Motor neuron (in vitro differentiated cells): ENCODE results near the gene F13B. TPM values are rescaled to one million over a fixed set of nuclear protein-coding genes. Genes with fewer than 3 reads are reported as not detected.
"Not testable (repeated sequence)": the region's sequence is repeated elsewhere in the genome, so short reads cannot be mapped to it uniquely, and the experiment has no call there.

Source experiments
- ATAC-seq, 8 experiments: fragments of 200-7000 bp; cut with Tn5 transposase; replicated peaks in 6 of 8; 2 replicates each; pipeline ENCODE4 v1.8.0; 2021; ENCODE audit warnings: mild to moderate bottlenecking in 8 of 8, moderate library complexity in 8 of 8
- H3K27ac ChIP-seq, 2 donors: fragments of 250-450 bp; sonication (Bioruptor Pico); 2 replicates each; pipeline ENCODE4 v1.9.0; 2021; ENCODE audit warnings: antibody characterized with exemption in 2 of 2, mild to moderate bottlenecking in 2 of 2, moderate library complexity in 1 of 2
- H3K4me1 ChIP-seq, 2 donors: fragments of 250-450 bp; sonication (Bioruptor Pico); replicated peaks in 1 of 2; 2 replicates each; pipeline ENCODE4 v1.6.1; 2021; ENCODE audit warnings: antibody characterized with exemption in 2 of 2, mild to moderate bottlenecking in 2 of 2, moderate library complexity in 1 of 2
- H3K4me3 ChIP-seq, 5 donors: fragments of 250-450 bp; sonication (Bioruptor Pico); 2 replicates each; pipeline ENCODE4 v1.9.0; 2021; ENCODE audit warnings: antibody characterized with exemption in 5 of 5, mild to moderate bottlenecking in 5 of 5, moderate library complexity in 4 of 5
- WGBS, 10 experiments: fragments of 450-650 bp; shearing (Covaris generic); methylation state at CpG; one replicate each; pipeline ENCODE4 v1.0.0; 2022; 5-methylcytosine and 5-hydroxymethylcytosine counted together
- in situ Hi-C, 9 experiments: fragments of 400-800 bp; cut with MboI; loops; one replicate each; pipeline ENCODE4 v1.15.0; 2021; ENCODE audit warnings: low sequenced_read_pairs in 9 of 9, low pct_unique_long_range_greater_than_20kb in 2 of 9; ENCODE audit not compliant: unreplicated experiment in 9 of 9
- total RNA-seq, 8 experiments: library from RNA; unstranded; fragments of 300-600 nt; gene quantifications; 2 replicates each; pipeline versions ENCODE4 v1.2.3 to v1.2.4, GENCODE V29; 2022

The F13B gene
- total RNA-seq, 8 experiments from 2014 or later: not detected

- H3K4me1 ChIP-seq, H3K4me3 ChIP-seq, in situ Hi-C loops, H3K27ac ChIP-seq: not testable (repeated sequence)
- peak in 2 of 8 experiments; percentile 44 to 71 for ATAC-seq
- 0 to 91% (median 76%) methylated on average over 3 to 6 of the region's 6 CpGs for WGBS, 10 experiments
Measured at GRCh38 chr1:197034631-197035339, 32.3 kb downstream of the F13B start.

GRCh38 chr1:197029749-197030148, 37.3 kb downstream of the F13B start:
- Histone ChIP-seq H3K4me1 (no peaks in the 10 kb centered on the region), H3K27ac (no peak overlapping the region), H3K4me3 (no peak overlapping the region)
- in situ Hi-C loops: no loop called here
- ATAC-seq: no peak

- WGBS, 10 experiments: 48 to 100% (median 90%) methylated on average over 1 to 6 of the region's 6 CpGs
- no peaks in the 10 kb centered on the region for H3K4me1 ChIP-seq
- H3K27ac ChIP-seq: no peak overlapping the region
- peak in 1 of 8 experiments; percentile 49 for ATAC-seq
- no peak overlapping the region for H3K4me3 ChIP-seq
- in situ Hi-C loops: no loop called here
Measured at GRCh38 chr1:197027359-197027758, 39.7 kb downstream of the F13B start.

GRCh38 chr1:197024460-197024859, 42.6 kb downstream of the F13B start:
- Histone ChIP-seq H3K4me3 (no peak overlapping the region), H3K4me1 (no peaks in the 10 kb centered on the region), H3K27ac (no peak overlapping the region)
- in situ Hi-C loops: no loop called here
- ATAC-seq: peak in 4 of 8 experiments; percentile 10 to 87 (median 52)
- 0 to 100% (median 60%) methylated on average over 1 of the region's 1 CpG; no CpG with 5 or more reads in 1 of the 10 experiments for WGBS, 10 experiments

GRCh38 chr1:197021716-197022115, 45.3 kb downstream of the F13B start:
- no peak for ATAC-seq
- in situ Hi-C loops: no loop called here
- WGBS, 10 experiments: 0 to 64% (median 44%) methylated on average over 2 to 4 of the region's 4 CpGs

GRCh38 chr1:197017558-197018146, 49.4 kb downstream of the F13B start:
- in situ Hi-C loops: no loop called here
- ATAC-seq: no peak
- WGBS, 10 experiments: 0 to 94% (median 89%) methylated on average over 1 to 8 of the region's 8 CpGs
- Histone ChIP-seq H3K4me1 (no peaks in the 10 kb centered on the region), H3K27ac (no peak overlapping the region), H3K4me3 (no peak overlapping the region)

More at GRCh38 chr1:197021716-197022115, 45.3 kb downstream of the F13B start:
- no peak overlapping the region for H3K27ac ChIP-seq
- H3K4me1 ChIP-seq: no peaks in the 10 kb centered on the region
- no peak overlapping the region for H3K4me3 ChIP-seq

GRCh38 chr1:197016751-197017150, 50.3 kb downstream of the F13B start:
- 38 to 100% (median 100%) methylated on average over 1 of the region's 1 CpG; no CpG with 5 or more reads in 1 of the 10 experiments for WGBS, 10 experiments
- no peak overlapping the region for H3K4me3 ChIP-seq
- in situ Hi-C loops: no loop called here
- no peak for ATAC-seq
- H3K4me1 ChIP-seq: no peaks in the 10 kb centered on the region
- no peak overlapping the region for H3K27ac ChIP-seq

- 44 to 92% (median 81%) methylated on average over 2 to 3 of the region's 3 CpGs; no CpG with 5 or more reads in 4 of the 10 experiments for WGBS, 10 experiments
- no peak for ATAC-seq
- H3K4me3 ChIP-seq: no peak overlapping the region
- in situ Hi-C loops: no loop called here
- no peak overlapping the region for H3K27ac ChIP-seq
- H3K4me1 ChIP-seq: no peaks in the 10 kb centered on the region
Measured at GRCh38 chr1:197013234-197013633, 53.8 kb downstream of the F13B start.

- Histone ChIP-seq H3K27ac (no peak overlapping the region), H3K4me3 (no peak overlapping the region), H3K4me1 (no peaks in the 10 kb centered on the region)
- ATAC-seq: no peak
- WGBS, 10 experiments: 0 to 95% (median 78%) methylated on average over 1 of the region's 1 CpG; no CpG with 5 or more reads in 1 of the 10 experiments
- in situ Hi-C loops: no loop called here
Measured at GRCh38 chr1:197011614-197012013, 55.4 kb downstream of the F13B start.

- ATAC-seq: no peak
- Histone ChIP-seq H3K4me3 (no peak overlapping the region), H3K27ac (no peak overlapping the region), H3K4me1 (no peaks in the 10 kb centered on the region)
- in situ Hi-C loops: no loop called here
- WGBS, 10 experiments: 14 to 92% (median 81%) methylated on average over 1 to 6 of the region's 6 CpGs; no CpG with 5 or more reads in 1 of the 10 experiments
Measured at GRCh38 chr1:197008861-197009260, 58.2 kb downstream of the F13B start.

GRCh38 chr1:197003132-197003531, 63.9 kb downstream of the F13B start:
- no peak for ATAC-seq
- H3K4me1 ChIP-seq: no peaks in the 10 kb centered on the region
- in situ Hi-C loops: no loop called here
- no peak overlapping the region for H3K27ac ChIP-seq
- 53 to 88% (median 63%) methylated on average over 2 of the region's 2 CpGs; no CpG with 5 or more reads in 7 of the 10 experiments for WGBS, 10 experiments
- H3K4me3 ChIP-seq: no peak overlapping the region

- 0 to 100% (median 71%) methylated on average over 1 to 2 of the region's 2 CpGs; no CpG with 5 or more reads in 1 of the 10 experiments for WGBS, 10 experiments
- Histone ChIP-seq H3K27ac (no peak overlapping the region), H3K4me1 (no peaks in the 10 kb centered on the region), H3K4me3 (no peak overlapping the region)
- ATAC-seq: no peak
- in situ Hi-C loops: no loop called here
Measured at GRCh38 chr1:197001828-197002227, 65.2 kb downstream of the F13B start.

GRCh38 chr1:196997423-196997822, 69.6 kb downstream of the F13B start:
- Histone ChIP-seq H3K4me3 (no peak overlapping the region), H3K27ac (no peak overlapping the region), H3K4me1 (no peaks in the 10 kb centered on the region)
- WGBS, 10 experiments: 0 to 100% (median 95%) methylated on average over 1 of the region's 1 CpG; no CpG with 5 or more reads in 4 of the 10 experiments
- in situ Hi-C loops: no loop called here
- ATAC-seq: peak in 2 of 8 experiments; percentile 34 to 56
